GM19467 (cell line): ENCODE data around the gene DENND2C.

ENCODE experiments used
- ATAC-seq: cut with Tn5 transposase; IDR thresholded peaks from one replicate; pipeline ENCODE4 v1.9.1; 2021; ENCODE audit warnings: mild to moderate bottlenecking, moderate library complexity; ENCODE audit not compliant: unreplicated experiment

The DENND2C gene

GRCh38 chr1:114547076-114547475 lies 122.8 kb downstream of the DENND2C start:
- ATAC-seq: no peak

GRCh38 chr1:114545796-114546195 lies 124.1 kb downstream of the DENND2C start:
- ATAC-seq: no peak

- ATAC-seq: no peak
These were observed 124.5 kb downstream of the DENND2C start for GRCh38 chr1:114545315-114545714.

GRCh38 chr1:114540821-114541220 lies 129.0 kb downstream of the DENND2C start:
- no peak for ATAC-seq

GRCh38 chr1:114540272-114540671 lies 129.6 kb downstream of the DENND2C start:
- no peak for ATAC-seq

- ATAC-seq: no peak
These were observed 133.8 kb downstream of the DENND2C start for GRCh38 chr1:114536043-114536442.

GRCh38 chr1:114535401-114535800 lies 134.4 kb downstream of the DENND2C start:
- no peak for ATAC-seq
